ENCODE results near the gene UBR4. TPM values are rescaled to one million over a fixed set of nuclear protein-coding genes. Genes with fewer than 3 reads are reported as not detected.

UBR4 gene
- total RNA-seq, 4 donors from 2014 or later, result 140 to 418 (median 223) TPM

DNA sequence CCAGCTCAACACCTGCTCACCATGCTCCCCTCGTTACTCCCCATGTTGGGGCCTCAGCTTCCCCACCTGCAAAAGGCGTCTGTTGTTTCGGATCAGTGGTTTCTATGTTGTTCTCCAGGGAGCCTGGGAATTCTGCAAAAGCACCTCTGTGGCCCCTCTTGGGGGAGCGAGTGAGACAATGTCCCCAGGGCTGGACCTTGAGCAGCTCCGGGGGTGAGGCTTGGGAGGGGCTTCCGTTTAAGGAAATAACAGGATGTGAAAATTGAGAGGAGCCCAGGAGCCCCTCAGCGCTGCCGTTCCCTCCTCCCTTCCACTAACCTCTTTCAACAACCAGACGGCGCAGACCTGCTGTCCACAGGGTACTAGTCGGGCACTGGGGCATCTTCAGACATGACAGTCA is 155.1 kb downstream of the UBR4 start:
- TF ChIP-seq POLR2A (IDR thresholded peaks at IDR 0.05) (no peak), EP300 (IDR thresholded peaks at IDR 0.05; ENCODE audit: low read depth) (no peak), POLR2AphosphoS5 (IDR thresholded peaks at IDR 0.05) (no peak)
- TF ChIP-seq, protein P1, sequence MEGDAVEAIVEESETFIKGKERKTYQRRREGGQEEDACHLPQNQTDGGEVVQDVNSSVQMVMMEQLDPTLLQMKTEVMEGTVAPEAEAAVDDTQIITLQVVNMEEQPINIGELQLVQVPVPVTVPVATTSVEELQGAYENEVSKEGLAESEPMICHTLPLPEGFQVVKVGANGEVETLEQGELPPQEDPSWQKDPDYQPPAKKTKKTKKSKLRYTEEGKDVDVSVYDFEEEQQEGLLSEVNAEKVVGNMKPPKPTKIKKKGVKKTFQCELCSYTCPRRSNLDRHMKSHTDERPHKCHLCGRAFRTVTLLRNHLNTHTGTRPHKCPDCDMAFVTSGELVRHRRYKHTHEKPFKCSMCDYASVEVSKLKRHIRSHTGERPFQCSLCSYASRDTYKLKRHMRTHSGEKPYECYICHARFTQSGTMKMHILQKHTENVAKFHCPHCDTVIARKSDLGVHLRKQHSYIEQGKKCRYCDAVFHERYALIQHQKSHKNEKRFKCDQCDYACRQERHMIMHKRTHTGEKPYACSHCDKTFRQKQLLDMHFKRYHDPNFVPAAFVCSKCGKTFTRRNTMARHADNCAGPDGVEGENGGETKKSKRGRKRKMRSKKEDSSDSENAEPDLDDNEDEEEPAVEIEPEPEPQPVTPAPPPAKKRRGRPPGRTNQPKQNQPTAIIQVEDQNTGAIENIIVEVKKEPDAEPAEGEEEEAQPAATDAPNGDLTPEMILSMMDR (IDR thresholded peaks at IDR 0.05), result no peak
- WGBS, 2 donors (ENCODE audit: low coverage in 1 of 2), result 38% methylated on average over 11 of the region's 11 CpGs; no CpG with 5 or more reads in 1 of the 2 donors
- intact Hi-C loops (cut with DNase I; ENCODE audit: low total_unique reads), result no loop called here

DNA sequence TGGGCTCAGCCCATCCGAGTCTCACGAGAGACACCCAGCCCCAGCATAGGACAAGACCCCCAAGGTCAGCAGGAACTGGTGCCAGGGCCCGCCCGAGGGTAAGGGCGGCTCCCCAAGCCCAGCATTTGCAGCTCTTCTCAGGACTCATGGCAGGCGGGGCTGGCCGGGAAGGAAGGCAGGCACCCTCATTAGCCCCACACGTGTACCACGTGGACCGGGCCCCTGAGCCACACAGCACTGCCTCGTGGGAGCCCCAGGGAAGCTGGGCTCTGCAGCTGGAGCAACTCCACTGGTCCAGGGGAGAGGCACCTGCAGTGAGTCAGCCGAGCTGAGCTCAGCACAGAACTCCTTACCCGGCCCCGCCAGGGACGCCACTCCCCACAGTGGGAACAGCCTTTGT is 155.8 kb downstream of the UBR4 start:
- DNase-seq, result no peak
- Histone ChIP-seq H3K4me1 (no peaks in the 10 kb centered on the region), H3K27me3 (peaks cover 59% of the 10 kb centered on the region), H3K4me3 (no peak overlapping the region), H3K36me3 (no peaks in the 10 kb centered on the region), H3K9me3 (no peaks in the 10 kb centered on the region), H3K27ac (no peak overlapping the region)
- in situ Hi-C loops (cut with MboI; ENCODE audit: low pct_ligation_motif_present in 1 of 4, low pct_unique_long_range_greater_than_20kb in 1 of 4, low sequenced_read_pairs in 3 of 4) (no loop called here), intact Hi-C loops (cut with DNase I; ENCODE audit: low total_unique reads) (no loop called here)
- 47% methylated on average over 14 of the region's 15 CpGs; no CpG with 5 or more reads in 1 of the 2 donors for WGBS, 2 donors (ENCODE audit: low coverage in 1 of 2)
- TF ChIP-seq, protein P1 (IDR thresholded peaks at IDR 0.05), result no peak
- TF ChIP-seq POLR2A (IDR thresholded peaks at IDR 0.05), result no peak
- no peak for TF ChIP-seq POLR2AphosphoS5 (IDR thresholded peaks at IDR 0.05)
- TF ChIP-seq EP300 (IDR thresholded peaks at IDR 0.05; ENCODE audit: low read depth), result no peak

More for the DNA sequence above, 155.1 kb downstream of the UBR4 start:
- Histone ChIP-seq H3K4me3 (no peak overlapping the region), H3K9me3 (no peaks in the 10 kb centered on the region), H3K27me3 (peaks cover 59% of the 10 kb centered on the region), H3K27ac (no peak overlapping the region), H3K4me1 (no peaks in the 10 kb centered on the region), H3K36me3 (no peaks in the 10 kb centered on the region)
- in situ Hi-C loops (cut with MboI; ENCODE audit: low pct_ligation_motif_present in 1 of 4, low pct_unique_long_range_greater_than_20kb in 1 of 4, low sequenced_read_pairs in 3 of 4), result no loop called here
- DNase-seq, result no peak

DNA sequence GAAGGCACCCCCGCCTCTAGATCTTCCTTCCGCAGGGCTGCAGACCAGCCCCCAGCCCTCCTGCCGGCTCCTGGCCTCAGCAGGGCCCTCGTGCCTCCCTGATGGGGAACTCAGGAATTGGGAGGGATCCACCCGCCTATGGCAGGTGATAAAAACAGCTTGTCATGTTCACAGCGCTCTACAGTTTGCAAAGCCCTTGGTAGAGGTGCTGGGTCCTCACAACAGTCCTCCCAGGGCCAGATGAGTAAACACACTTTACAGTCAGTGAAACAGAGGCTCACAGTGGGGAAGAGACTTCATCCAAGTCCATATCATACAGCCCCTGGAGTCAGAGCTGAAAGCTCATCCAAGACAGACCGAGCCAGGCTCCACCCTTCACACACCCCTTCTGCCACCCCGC is 156.6 kb downstream of the UBR4 start:
- intact Hi-C loops (cut with DNase I; ENCODE audit: low total_unique reads) (no loop called here), in situ Hi-C loops (cut with MboI; ENCODE audit: low pct_ligation_motif_present in 1 of 4, low pct_unique_long_range_greater_than_20kb in 1 of 4, low sequenced_read_pairs in 3 of 4) (no loop called here)
- TF ChIP-seq, protein P1 (IDR thresholded peaks at IDR 0.05), result no peak
- TF ChIP-seq POLR2AphosphoS5 (IDR thresholded peaks at IDR 0.05) (no peak), EP300 (IDR thresholded peaks at IDR 0.05; ENCODE audit: low read depth) (no peak), POLR2A (IDR thresholded peaks at IDR 0.05) (no peak)
- Histone ChIP-seq H3K4me3 (no peak overlapping the region), H3K4me1 (no peaks in the 10 kb centered on the region), H3K9me3 (no peaks in the 10 kb centered on the region), H3K27me3 (peaks cover 53% of the 10 kb centered on the region), H3K36me3 (no peaks in the 10 kb centered on the region), H3K27ac (no peak overlapping the region)
- DNase-seq, result no peak
- 64% methylated on average over 8 of the region's 8 CpGs; no CpG with 5 or more reads in 1 of the 2 donors for WGBS, 2 donors (ENCODE audit: low coverage in 1 of 2)

DNA sequence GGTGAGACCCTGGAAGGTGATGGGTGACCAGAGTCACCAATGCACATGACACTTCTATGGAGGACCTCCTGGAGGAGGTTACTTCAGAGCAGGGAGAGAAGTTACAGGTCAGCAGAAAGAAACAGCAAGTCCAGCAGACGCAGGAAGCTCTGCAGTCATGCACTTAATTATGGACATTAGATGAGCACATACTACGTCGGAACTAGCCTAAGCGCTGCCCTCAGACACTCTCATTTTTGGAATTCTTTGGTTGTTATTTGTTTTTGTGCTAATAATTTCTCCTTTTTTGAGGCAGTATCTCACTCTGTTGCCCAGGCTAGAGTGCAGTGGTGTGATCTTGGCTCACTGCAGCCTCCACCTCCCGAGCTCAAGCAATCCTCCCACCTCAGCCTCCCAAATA is 160.3 kb downstream of the UBR4 start:
- intact Hi-C loops (cut with DNase I; ENCODE audit: low total_unique reads) (no loop called here), in situ Hi-C loops (cut with MboI; ENCODE audit: low pct_ligation_motif_present in 1 of 4, low pct_unique_long_range_greater_than_20kb in 1 of 4, low sequenced_read_pairs in 3 of 4) (no loop called here)
- DNase-seq, result no peak
- Histone ChIP-seq H3K27me3 (peaks cover 18% of the 10 kb centered on the region), H3K9me3 (no peaks in the 10 kb centered on the region), H3K27ac (no peak overlapping the region), H3K4me1 (peaks cover 0 to 8% (median 0%) of the 10 kb centered on the region in 4 donors), H3K36me3 (no peaks in the 10 kb centered on the region), H3K4me3 (no peak overlapping the region)
- TF ChIP-seq POLR2AphosphoS5 (IDR thresholded peaks at IDR 0.05) (no peak), POLR2A (IDR thresholded peaks at IDR 0.05) (no peak), EP300 (IDR thresholded peaks at IDR 0.05; ENCODE audit: low read depth) (no peak)
- TF ChIP-seq, protein P1 (IDR thresholded peaks at IDR 0.05), result no peak
- 87% methylated on average over 5 of the region's 5 CpGs; no CpG with 5 or more reads in 1 of the 2 donors for WGBS, 2 donors (ENCODE audit: low coverage in 1 of 2)

Measured in transverse colon (tissue), 4 donors.